Stimulated activated CD4-positive, alpha-beta T cell treated with anti-CD3 and anti-CD28 coated beads, TNF-alpha, amount 100 ng/mL, for 48 hours (primary cell): ENCODE data around the gene IP6K2.
"Not testable (repeated sequence)": the region's sequence is repeated elsewhere in the genome, so short reads cannot be mapped to it uniquely, and the experiment has no call there.

Source experiments
- DNase-seq, 3 donors: peaks; one replicate each; pipeline ENCODE4 v3.0.0-alpha.2; 2020; ENCODE audit warnings: low read depth in 3 of 3

IP6K2 gene, protein sequence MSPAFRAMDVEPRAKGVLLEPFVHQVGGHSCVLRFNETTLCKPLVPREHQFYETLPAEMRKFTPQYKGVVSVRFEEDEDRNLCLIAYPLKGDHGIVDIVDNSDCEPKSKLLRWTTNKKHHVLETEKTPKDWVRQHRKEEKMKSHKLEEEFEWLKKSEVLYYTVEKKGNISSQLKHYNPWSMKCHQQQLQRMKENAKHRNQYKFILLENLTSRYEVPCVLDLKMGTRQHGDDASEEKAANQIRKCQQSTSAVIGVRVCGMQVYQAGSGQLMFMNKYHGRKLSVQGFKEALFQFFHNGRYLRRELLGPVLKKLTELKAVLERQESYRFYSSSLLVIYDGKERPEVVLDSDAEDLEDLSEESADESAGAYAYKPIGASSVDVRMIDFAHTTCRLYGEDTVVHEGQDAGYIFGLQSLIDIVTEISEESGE

DNA sequence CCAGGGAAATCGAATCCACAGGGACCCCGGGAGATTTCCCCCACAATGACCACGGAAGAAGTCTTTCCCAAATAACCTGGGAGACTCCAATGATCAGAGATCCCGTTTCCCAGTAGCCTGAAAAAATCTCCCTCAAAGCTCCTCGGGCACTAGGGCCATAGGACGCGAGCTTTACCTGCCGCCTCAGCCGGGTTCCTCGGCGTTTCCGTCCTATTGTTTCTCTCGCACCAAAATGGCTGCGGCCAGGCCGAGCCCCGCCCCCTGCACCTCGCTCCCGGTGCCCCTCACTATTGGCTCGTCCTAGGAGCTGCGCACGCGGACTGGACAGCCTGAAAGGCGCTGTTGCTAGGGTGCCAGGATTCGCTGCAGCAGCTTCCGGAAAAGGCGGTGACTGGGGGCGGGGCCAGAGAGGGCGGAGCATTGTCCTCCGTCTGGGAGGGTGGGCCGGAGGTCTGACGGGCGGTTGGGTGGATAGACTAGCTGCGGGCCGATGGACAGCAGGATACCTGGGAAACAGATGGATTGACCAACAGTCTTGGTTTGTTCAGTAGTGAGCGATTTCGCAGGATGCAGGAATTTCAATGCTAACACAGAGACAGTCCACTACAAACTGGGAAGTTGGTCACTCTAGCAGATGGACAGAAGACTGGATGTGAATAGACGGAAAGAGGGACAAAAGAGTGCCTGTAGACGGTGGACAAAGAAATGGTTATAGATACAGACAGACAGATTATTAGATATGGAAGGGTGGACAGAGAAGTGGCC is at the start of gene IP6K2:
IP6K2 (minus strand) TSS at position 240 of the 765 bp plus-strand sequence. CDS start 21,930 bp downstream, outside the sequence.
- DNase-seq: peak; percentile 98 to 99 (median 99)

DNA sequence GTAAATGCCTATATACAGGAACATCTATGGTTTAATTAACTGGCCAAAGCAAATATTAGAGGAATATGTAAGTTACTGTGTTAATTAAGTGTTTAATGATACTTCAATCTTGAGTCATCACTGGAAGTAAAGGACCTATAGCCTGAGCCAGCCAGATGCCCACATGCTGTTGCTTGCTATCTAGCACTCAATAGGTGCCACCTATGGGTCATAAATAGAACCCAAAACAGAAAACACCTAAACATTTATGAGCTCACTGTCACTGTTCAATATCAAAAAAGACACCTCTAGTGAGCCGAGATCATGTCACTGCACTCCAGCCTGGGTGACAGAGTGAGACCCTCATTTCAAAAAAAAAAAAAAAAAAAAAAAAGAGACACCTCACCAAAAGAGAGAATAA is 48.4 kb upstream of the IP6K2 start:
- no peak for DNase-seq

DNA sequence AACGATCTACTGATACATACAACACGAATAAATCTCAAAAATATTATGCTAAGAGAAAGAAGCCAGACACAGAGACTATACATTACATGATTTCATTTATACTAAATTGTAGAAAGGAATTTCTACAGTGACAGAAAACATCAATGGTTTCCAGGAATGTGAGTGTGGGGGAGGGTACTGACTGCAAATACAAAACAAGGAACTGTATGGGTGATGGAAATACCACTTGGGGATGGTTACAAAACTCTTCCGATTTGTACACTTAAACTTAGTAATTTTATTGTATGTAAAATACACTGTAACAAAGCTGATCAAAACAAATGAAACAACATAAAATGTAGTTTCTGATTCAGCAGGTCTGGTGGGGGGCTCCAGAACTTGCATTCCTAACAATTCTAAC is 45.8 kb upstream of the IP6K2 start:
- no peak for DNase-seq

DNA sequence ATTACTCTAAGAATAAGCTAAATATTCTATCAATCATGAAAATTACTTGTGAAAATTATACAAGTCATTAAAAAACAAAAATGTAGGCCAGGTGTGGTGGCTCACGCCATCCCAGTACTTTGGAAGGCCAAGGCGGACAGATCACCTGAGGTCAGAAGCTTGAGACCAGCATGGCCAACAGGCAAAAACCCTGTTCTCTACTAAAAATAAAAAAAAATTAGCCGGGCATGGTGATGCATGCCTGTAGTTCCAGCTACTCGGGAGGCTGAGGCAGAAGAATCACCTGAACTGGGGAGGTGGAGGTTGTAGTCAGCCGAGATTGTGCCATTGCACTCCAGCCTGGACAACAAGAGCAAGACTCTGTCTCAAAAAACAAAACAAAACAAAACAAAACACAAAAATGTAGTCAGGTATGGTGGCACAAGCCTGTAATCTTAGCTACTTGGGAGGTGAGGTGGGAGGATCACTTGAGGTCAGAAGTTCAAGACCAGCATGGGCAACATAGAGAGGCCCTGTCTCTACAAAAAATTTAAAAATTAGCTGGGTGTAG is 43.0 kb upstream of the IP6K2 start:
- not testable (repeated sequence) for DNase-seq

DNA sequence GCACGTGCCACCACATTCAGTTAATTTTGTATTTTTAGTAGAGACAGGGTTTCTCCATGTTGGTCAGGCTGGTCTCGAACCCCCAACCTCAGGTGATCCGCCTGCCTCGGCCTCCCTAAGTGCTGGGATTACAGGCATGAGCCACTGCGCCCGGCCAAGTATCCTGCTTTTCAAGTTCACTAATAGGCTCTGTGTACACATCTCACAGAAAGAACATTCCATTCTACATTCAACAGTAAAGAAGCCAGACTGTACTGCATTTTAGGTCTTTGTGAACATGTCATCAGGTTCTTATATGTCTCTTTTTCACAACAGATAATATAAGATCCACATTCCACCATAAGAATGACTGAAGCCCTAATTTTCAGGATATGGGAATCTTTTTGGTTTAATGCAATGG is 42.5 kb upstream of the IP6K2 start:
- DNase-seq: not testable (repeated sequence)

DNA sequence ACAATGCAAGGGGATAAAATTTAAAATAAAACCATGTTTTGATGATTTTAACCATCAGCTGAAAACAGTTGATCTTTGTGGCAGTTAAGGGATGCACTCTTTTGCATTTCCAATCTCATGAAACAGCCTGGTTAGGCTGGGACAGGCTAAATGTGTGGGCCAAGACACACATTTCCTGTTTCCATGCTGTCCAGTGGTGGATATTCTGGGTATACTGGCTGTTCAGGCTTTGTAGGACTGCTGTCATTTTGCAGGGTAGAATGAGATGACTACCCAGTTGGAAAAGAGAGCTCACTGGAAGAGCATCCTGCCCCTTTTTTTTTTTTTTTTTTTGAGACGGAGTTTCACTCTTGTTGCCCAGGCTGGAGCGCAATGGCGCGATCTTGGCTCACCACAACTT is 42.0 kb upstream of the IP6K2 start:
- no peak for DNase-seq

DNA sequence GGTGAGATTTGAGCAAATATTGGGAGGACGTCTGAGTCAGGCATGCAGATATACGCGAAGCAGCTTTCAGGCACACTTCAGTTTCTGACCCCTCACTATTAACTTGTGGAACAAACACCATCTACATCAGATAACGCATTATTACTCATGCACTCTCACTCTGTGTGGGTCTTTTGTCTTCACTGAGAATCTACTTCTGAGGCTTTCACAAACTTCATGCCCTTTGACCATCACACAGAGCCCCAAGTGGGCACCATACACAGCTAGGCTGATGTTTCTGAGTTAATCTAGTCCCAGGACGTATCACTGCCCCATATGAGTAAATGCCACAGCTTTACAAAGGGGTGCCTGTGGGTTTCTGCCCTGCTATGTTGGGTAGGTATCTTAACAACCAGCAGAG is 39.6 kb upstream of the IP6K2 start:
- no peak for DNase-seq

DNA sequence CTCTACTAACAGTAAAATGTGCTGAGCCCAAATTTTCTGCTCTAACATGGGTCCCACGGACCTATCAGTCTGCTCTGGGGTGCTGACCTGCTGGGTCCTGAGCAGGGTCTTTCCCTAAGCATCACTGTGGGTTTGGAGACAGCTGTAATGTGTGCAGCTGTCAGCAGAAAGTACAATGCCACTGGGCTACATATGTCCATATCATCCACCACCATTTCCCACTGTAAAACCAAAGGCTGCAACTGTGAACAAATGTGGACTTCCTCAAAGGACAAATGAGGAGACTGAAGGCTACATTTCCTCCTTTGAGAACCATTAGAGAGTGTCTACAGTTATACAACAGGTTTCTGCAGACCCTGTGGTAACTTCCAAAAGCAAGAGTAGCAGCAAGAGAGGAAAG is 33.8 kb upstream of the IP6K2 start:
- DNase-seq: no peak

DNA sequence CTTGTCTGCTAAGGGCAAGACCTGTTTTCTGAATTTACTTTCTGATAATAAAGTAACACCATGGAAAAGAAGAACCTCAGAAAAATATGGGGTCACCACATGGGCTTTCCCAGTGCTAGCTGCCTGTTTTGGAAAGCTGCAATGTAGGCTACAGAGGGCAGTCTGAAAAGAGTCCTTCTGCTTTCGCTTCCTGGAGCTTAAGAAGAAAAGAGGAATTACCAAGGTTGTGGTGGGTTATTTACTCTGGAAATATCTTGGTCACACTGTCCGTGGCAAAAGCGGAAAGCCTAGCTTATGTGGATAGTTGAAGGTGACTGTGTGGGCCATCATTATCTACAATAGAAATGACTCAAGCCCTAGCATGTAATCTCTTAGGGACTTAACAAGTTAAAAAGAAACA is 31.7 kb upstream of the IP6K2 start:
- no peak for DNase-seq

DNA sequence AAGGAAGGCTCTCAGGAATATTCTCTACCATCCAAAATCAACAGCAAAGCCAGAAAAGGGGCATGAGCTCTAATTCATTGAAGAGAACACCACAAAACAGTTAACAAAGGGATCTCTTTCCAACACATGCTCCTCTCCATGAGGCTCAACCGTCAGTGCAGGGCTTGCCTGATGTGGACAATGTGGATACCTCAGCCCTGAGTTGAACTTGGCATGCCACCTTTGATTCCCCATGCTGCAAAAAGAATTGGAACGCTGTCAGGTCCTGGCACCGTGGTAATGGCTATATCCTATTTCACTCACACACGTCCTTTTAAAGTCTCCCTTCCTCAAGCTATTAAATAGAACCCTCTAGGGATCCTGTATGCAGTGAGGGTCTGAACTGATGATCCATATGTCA is 30.7 kb upstream of the IP6K2 start:
- no peak for DNase-seq

DNA sequence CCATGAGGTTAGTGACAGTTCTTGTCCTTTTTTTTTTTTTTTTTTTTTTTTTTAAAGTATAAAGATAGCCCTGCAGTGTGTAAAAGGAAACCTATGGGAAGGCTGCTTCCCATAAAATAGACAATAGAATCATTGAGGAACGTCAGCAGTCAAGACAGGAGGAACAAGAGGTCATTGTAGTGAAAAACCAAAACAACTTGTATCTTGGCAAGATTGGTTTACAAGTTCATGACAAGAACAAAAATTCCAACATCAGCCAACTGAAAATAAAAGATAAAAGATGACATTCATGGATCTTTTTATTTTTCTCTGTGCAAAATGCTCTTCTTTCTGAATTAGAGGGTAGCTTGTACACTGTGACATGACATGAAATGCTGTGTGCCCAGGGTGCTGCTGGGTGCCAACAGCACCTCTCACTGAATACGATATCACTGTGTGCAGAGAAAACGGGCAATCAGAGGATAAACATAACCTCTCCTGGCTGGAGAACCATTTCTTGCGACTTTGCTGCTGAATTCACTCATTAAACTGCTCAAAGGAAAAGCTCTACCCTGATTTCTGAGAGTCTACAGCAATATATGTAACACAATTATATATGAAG is 30.1 kb upstream of the IP6K2 start:
- DNase-seq: no peak

DNA sequence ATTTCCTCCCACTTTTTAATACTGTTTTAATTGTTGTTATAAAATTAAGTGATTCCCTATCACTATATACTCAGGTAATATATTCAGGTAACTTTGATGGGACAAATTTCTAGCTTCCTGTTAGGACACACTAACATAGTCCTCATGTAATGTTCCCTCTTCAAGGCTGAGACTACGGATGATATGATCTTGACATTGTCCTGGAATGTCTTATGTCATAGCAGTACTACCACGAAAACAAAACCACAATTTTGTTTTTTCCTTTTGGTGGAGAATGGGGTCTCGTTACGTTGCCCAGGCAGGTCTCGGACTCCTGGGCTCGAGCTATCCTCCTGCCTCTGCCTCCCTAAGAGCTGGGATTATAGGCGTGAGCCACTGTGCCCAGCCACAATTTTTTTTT is 26.8 kb upstream of the IP6K2 start:
- no peak for DNase-seq

DNA sequence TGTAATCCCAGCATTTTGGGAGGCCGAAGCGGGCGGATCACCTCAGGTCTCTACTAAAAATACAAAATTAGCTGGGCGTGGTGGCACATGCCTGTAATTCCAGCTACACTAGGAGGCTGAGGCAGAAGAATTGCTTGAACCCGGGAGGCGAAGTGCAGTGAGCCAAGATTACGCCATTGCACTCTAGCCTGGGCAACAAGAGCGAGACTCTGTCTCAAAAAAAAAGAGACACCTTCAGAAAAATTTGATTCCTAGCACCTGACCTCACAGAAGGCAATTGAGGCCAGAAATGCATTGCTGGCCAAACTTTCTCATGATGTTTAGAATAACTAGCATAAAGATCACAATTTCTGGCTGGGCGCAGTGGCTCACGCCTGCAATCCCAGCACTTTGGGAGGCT is 24.2 kb upstream of the IP6K2 start:
- not testable (repeated sequence) for DNase-seq

DNA sequence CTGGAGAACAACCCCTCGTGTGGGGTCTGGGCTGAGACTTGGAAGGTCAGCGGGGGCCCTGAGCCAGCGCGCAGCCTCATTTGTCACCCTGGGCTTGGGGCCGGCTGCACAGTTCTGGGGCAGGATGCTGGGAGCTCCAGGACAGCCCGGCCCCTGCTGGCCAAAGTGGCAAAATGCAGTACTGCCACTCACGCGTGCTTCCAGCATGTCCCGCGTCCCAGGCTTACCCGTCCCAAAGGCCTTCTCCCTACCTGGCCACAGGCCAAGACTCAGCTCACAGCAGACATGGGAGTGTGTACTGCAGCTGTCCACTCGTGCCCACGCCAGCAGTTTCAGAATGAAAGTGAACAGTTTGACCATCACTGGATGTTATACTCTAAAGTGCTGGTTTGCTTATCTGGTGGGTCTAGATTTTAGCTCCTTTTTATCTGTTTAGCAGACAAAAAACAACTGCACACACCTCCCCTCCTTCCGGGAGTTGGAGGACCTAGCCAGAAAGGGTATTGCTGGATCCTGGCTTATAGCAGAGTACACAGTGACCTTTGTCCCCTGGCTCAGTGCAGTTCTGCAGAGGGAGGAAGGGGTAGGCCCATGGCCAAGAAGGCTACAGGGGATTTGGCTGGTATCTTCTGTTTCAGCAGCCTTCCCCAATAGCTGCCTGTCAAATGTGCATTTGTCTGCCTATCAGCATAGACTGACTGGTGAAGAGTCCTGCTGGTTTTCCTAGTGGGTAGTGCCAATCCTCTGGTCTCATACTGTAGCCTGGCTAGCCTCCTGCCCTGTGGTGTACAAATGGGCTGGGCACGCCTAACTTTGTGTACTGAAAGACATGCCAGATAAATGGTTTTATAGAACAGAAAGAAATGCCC is 23.2 kb upstream of the IP6K2 start:
- peak in 2 of 3 donors; percentile 31 to 46 for DNase-seq

DNA sequence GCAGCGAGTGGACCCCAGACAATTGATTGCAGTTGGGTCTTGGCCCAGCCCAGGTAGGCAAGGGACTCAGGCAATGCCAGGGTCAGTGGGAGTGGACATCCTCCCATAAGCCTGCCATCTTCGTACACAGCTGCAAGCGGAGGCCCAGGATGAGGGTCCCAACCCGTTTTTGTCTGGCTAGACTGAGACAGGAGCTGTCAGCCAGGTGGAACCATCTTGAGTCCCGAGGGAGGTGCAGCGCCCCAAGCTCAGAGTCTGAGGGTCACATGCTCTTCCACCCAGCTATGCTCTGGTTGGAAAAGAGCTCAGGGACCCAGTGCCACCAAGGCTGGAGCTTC is 22.6 kb upstream of the IP6K2 start:
- DNase-seq: no peak

DNA sequence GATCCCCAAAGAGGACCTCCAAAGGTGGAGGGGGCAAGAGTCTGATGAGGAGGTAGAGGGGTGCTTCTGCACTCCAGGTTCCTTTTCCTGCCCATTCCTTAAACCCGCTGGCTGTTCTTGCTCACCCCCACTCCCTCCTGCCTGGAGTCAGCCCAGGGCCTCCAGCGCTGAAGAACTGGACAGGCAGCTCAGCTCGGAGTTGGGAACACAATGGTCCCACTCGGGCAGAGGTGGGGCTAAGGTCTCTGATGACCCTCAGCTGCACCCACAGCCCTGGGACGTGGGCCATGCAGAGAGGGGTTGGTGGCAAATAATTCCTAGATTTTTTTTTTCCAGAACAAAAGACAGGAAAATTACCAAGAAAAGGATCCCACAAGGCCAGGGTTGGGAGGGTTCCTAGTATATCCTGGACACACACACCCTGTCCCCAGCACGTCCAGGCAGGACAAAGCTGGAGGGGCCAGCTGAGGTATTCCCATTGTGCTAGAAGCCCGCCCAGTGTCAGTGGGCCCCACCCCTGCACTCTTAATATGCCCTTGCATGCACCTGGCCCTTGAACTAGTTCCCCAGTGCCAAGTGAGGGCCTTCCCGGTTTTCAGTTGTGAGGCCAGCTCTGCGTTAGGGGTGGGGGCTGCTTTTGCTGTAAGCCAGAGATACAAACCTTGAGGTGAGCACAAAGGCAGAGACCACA is 22.1 kb upstream of the IP6K2 start:
- DNase-seq: no peak

DNA sequence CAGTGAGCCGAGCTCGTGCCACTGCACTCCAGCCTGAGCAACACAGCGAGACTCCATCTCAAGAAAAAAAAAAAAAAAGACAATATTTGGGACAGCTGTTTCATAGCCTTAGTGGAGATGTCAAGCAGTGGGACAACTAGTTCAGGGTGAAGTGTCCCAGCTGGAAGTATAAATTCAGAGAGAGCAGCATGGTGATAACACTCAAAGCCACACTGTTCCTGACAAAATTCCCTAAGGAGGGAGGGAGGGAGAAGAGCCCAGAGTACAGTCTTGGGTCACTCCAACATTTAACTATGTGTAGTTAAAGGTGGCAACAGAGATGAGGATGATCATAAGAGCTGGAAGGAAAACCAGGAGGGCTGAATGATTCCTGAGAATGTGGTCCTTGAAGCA is 21.1 kb upstream of the IP6K2 start:
- DNase-seq: no peak

DNA sequence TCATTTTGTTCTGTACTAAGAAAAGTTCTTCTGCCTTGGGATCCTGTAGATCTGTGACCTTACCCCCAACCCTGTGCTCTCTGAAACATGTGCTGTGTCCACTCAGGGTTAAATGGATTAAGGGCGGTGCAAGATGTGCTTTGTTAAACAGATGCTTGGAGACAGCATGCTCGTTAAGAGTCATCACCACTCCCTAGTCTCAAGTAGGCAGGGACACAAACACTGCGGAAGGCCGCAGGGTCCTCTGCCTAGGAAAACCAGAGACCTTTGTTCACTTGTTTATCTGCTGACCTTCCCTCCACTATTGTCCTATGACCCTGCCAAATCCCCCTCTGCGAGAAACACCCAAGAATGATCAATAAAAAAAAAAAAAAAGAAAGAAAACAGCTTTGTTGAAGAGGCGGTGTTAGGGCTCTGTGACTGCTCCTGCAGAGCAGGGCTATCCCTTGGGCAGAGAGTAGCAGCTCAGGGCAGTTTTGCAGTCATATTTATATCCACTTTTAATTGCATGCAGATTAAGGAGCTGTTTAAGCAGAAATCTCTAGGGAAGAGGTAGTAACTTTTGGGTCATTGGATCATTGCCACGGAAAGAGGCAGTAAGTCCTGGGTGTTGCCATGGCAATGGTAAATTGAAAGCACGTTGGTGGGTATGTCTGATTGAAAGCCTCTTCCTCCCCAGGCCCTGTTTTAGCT is 18.2 kb upstream of the IP6K2 start:
- DNase-seq: not testable (repeated sequence)

DNA sequence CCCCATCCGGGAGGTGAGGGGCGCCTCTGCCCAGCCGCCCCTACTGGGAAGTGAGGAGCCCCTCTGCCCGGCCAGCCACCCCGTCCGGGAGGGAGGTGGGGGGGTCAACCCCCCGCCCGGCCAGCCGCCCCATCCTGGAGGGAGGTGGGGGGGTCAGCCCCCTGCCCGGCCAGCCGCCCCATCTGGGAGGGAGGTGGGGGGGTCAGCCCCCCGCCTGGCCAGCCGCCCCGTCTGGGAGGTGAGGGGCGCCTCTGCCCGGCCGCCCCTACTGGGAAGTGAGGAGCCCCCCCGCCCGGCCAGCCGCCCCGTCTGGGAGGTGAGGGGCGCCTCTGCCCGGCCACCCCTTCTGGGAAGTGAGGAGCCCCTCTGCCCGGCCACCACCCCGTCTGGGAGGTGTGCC is 17.5 kb upstream of the IP6K2 start:
- DNase-seq: not testable (repeated sequence)
